ENCODE measurements around the gene C19orf81. TPM values are rescaled to one million over a fixed set of nuclear protein-coding genes. Genes with fewer than 3 reads are reported as not detected.
"Not testable (repeated sequence)": the region's sequence is repeated elsewhere in the genome, so short reads cannot be mapped to it uniquely, and the experiment has no call there.

Gene C19orf81
- polyA plus RNA-seq, 1 donor (not counting 4 experiments of a cell fraction or from before 2014, with no cell fraction given) = not detected

- Histone ChIP-seq H3K9me1 (ENCODE audit: control insufficient read depth, extremely low read depth, insufficient read depth, low read length) (no peaks in the 10 kb centered on the region), H3K4me1 (ENCODE audit: control insufficient read depth, extremely low read depth, insufficient read depth, low read length) (no peaks in the 10 kb centered on the region)
- no peak for FAIRE-seq
Observed at GRCh38 chr19:50602935-50603334, 46.3 kb upstream of the C19orf81 start.

GRCh38 chr19:50604264-50605073 is 44.8 kb upstream of the C19orf81 start:
- H3K9me1 ChIP-seq (ENCODE audit: control insufficient read depth, extremely low read depth, insufficient read depth, low read length); H3K9me3 ChIP-seq (ENCODE audit: control insufficient read depth, low read depth, low read length); DNase-seq (ENCODE audit: low read depth, low spot score); H3K4me2 ChIP-seq (ENCODE audit: control insufficient read depth, extremely low read depth, insufficient read depth, low read depth, low read length); H4K20me1 ChIP-seq (ENCODE audit: control insufficient read depth, extremely low read depth, insufficient read depth, low read length); H3K79me2 ChIP-seq (ENCODE audit: control insufficient read depth, insufficient read depth, low read length); FAIRE-seq; H3K4me1 ChIP-seq (ENCODE audit: control insufficient read depth, extremely low read depth, insufficient read depth, low read length); H3K4me3 ChIP-seq (ENCODE audit: control insufficient read depth in 2 of 3, extremely low read depth in 1 of 3, insufficient read depth in 2 of 3, low read depth in 1 of 3, low read length in 3 of 3); dilution Hi-C loops (cut with MboI; ENCODE audit: extremely low pct_ligation_motif_present, low sequenced_read_pairs); H2AFZ ChIP-seq (ENCODE audit: control insufficient read depth, low read length); H3K36me3 ChIP-seq (ENCODE audit: control insufficient read depth in 2 of 2, extremely low read depth in 1 of 2, insufficient read depth in 2 of 2, low read length in 2 of 2); H3K27ac ChIP-seq (ENCODE audit: control insufficient read depth, insufficient read depth, low read length); H3K27me3 ChIP-seq (ENCODE audit: control insufficient read depth, extremely low read depth, insufficient read depth, low read length); H3K9ac ChIP-seq (ENCODE audit: control insufficient read depth, extremely low read depth, insufficient read depth, low read length): not testable (repeated sequence)

More at GRCh38 chr19:50602935-50603334, 46.3 kb upstream of the C19orf81 start:
- H3K36me3 ChIP-seq (ENCODE audit: control insufficient read depth in 2 of 2, extremely low read depth in 1 of 2, insufficient read depth in 2 of 2, low read length in 2 of 2) = no peaks in the 10 kb centered on the region
- DNase-seq (ENCODE audit: low read depth, low spot score) = no peak
- H3K9ac ChIP-seq (ENCODE audit: control insufficient read depth, extremely low read depth, insufficient read depth, low read length) = no peak overlapping the region
- H3K4me2 ChIP-seq (ENCODE audit: control insufficient read depth, extremely low read depth, insufficient read depth, low read depth, low read length) = no peak overlapping the region
- no peaks in the 10 kb centered on the region for H3K27me3 ChIP-seq (ENCODE audit: control insufficient read depth, extremely low read depth, insufficient read depth, low read length)
- TF ChIP-seq, protein P1, sequence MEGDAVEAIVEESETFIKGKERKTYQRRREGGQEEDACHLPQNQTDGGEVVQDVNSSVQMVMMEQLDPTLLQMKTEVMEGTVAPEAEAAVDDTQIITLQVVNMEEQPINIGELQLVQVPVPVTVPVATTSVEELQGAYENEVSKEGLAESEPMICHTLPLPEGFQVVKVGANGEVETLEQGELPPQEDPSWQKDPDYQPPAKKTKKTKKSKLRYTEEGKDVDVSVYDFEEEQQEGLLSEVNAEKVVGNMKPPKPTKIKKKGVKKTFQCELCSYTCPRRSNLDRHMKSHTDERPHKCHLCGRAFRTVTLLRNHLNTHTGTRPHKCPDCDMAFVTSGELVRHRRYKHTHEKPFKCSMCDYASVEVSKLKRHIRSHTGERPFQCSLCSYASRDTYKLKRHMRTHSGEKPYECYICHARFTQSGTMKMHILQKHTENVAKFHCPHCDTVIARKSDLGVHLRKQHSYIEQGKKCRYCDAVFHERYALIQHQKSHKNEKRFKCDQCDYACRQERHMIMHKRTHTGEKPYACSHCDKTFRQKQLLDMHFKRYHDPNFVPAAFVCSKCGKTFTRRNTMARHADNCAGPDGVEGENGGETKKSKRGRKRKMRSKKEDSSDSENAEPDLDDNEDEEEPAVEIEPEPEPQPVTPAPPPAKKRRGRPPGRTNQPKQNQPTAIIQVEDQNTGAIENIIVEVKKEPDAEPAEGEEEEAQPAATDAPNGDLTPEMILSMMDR (optimal IDR thresholded peaks at IDR 0.05 in 1 of 3, IDR thresholded peaks at IDR 0.05 in 1 of 3, conservative IDR thresholded peaks at IDR 0.05 in 1 of 3; ENCODE audit: extremely low read depth in 1 of 3, insufficient read depth in 2 of 3, low read length in 3 of 3) = no peak
- TF ChIP-seq EZH2 (IDR thresholded peaks at IDR 0.05; ENCODE audit: low read length) = no peak
- H3K9me3 ChIP-seq (ENCODE audit: control insufficient read depth, low read depth, low read length) = peaks cover 3% of the 10 kb centered on the region
- no peak overlapping the region for H3K4me3 ChIP-seq (ENCODE audit: control insufficient read depth in 2 of 3, extremely low read depth in 1 of 3, insufficient read depth in 2 of 3, low read depth in 1 of 3, low read length in 3 of 3)
- no peak overlapping the region for H2AFZ ChIP-seq (ENCODE audit: control insufficient read depth, low read length)
- no peaks in the 10 kb centered on the region for H3K79me2 ChIP-seq (ENCODE audit: control insufficient read depth, insufficient read depth, low read length)
- H4K20me1 ChIP-seq (ENCODE audit: control insufficient read depth, extremely low read depth, insufficient read depth, low read length) = no peaks in the 10 kb centered on the region
- no peak overlapping the region for H3K27ac ChIP-seq (ENCODE audit: control insufficient read depth, insufficient read depth, low read length)
- dilution Hi-C loops (cut with MboI; ENCODE audit: extremely low pct_ligation_motif_present, low sequenced_read_pairs) = no loop called here

DNA sequence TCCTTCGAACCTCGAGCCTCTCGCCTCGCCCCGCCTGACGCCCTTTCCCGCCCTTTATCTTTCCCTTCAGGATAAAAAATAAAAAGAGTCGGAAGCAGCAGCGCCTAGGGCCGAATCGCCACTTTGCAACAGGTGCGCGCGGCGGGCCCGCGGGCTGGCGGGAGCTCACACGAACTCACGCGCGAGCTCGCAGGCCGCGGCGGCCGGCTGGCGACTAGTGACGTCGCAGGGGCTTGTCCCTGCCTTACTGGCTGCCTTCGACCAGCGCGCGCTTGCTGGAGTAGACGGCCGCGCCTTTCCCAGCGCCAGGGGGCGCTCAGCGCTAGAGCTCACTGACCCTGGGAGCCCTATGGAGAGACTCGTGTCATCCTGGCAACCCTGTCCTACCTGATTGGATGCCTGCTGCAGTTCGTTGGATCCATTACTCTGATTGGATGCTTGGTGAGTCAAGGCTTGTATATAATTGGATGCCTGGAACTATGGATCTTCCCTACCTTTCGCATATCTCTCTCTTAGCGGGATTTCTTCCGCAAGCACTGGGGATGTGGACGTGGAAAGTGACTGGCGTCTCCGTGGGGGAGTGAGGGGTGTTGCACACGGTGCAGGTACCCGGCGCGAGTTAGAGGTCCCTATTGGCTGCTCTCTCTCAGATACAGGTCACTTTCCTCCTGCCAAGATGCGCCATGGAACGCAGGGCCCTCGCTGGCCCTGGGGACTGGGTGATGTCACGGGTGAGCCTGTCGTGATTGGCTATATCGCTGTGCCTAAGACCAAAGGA is 43.0 kb upstream of the C19orf81 start:
- FAIRE-seq; H3K79me2 ChIP-seq (ENCODE audit: control insufficient read depth, insufficient read depth, low read length); H3K4me2 ChIP-seq (ENCODE audit: control insufficient read depth, extremely low read depth, insufficient read depth, low read depth, low read length); dilution Hi-C loops (cut with MboI; ENCODE audit: extremely low pct_ligation_motif_present, low sequenced_read_pairs); H3K4me1 ChIP-seq (ENCODE audit: control insufficient read depth, extremely low read depth, insufficient read depth, low read length); H3K27me3 ChIP-seq (ENCODE audit: control insufficient read depth, extremely low read depth, insufficient read depth, low read length); H3K27ac ChIP-seq (ENCODE audit: control insufficient read depth, insufficient read depth, low read length); H3K9me3 ChIP-seq (ENCODE audit: control insufficient read depth, low read depth, low read length); H2AFZ ChIP-seq (ENCODE audit: control insufficient read depth, low read length); DNase-seq (ENCODE audit: low read depth, low spot score); H4K20me1 ChIP-seq (ENCODE audit: control insufficient read depth, extremely low read depth, insufficient read depth, low read length); H3K9ac ChIP-seq (ENCODE audit: control insufficient read depth, extremely low read depth, insufficient read depth, low read length); H3K9me1 ChIP-seq (ENCODE audit: control insufficient read depth, extremely low read depth, insufficient read depth, low read length); H3K4me3 ChIP-seq (ENCODE audit: control insufficient read depth in 2 of 3, extremely low read depth in 1 of 3, insufficient read depth in 2 of 3, low read depth in 1 of 3, low read length in 3 of 3); H3K36me3 ChIP-seq (ENCODE audit: control insufficient read depth in 2 of 2, extremely low read depth in 1 of 2, insufficient read depth in 2 of 2, low read length in 2 of 2): not testable (repeated sequence)
